GM12878 (cell line): Measurements from ENCODE around the gene MFAP2. TPM values are rescaled to one million over a fixed set of nuclear protein-coding genes. Genes with fewer than 3 reads are reported as not detected.

Source experiments
- ATAC-seq: fragments of 200-7000 bp; cut with Tn5 transposase; 3 replicates; pipeline ENCODE4 v1.9.1; 2020; ENCODE audit warnings: mild to moderate bottlenecking, moderate library complexity
- BruUV-seq: library from RNA; stranded (reverse); fragments of 400-500 nt; replicated peaks from 2 replicates; lab custom pipeline; 2021; lab: Mats Ljungman, UMichigan
- CTCF ChIA-PET: fragments of 300-600 bp; sonication (Branson Sonifier 250); formaldehyde crosslinking; extraction: SDS; loops from one replicate; lab custom pipeline; 2021; ENCODE audit warnings: inconsistent platforms; lab: Yijun Ruan, JAX
- POLR2A ChIA-PET: fragments of 350-600 bp; formaldehyde crosslinking; extraction: SDS; loops from one replicate; lab custom pipeline; 2021; ENCODE audit warnings: inconsistent platforms; lab: Charles Lee
- RAD21 ChIA-PET: fragments of 300-600 bp; sonication (Branson Sonifier 250); formaldehyde crosslinking; loops from one replicate; lab custom pipeline; 2023; ENCODE audit warnings: antibody characterized with exemption; ENCODE audit not compliant: unreplicated experiment; lab: Charles Lee
- SMC1A ChIA-PET: fragments of 300-600 bp; sonication (Branson Sonifier 250); formaldehyde crosslinking; loops from one replicate; lab custom pipeline; 2023; ENCODE audit not compliant: unreplicated experiment, uncharacterized antibody; lab: Charles Lee
- DNase-seq: peaks from one replicate; pipeline ENCODE4 v3.0.0-alpha.2; 2011; ENCODE audit warnings: low read depth, low spot score
- FAIRE-seq: peaks from 3 replicates; lab custom pipeline; 2011; peaks lifted over from hg19 to GRCh38; lab: Jason Lieb, UNC
- H2AFZ ChIP-seq: 2 replicates; pipeline ENCODE4 v1.6.0; 2011; ENCODE audit warnings: low read depth, low read length, control low read depth; ENCODE audit not compliant: control insufficient read depth
- H3K27ac ChIP-seq: 2 replicates; pipeline ENCODE4 v1.5.1; 2011; ENCODE audit warnings: control low read depth; ENCODE audit not compliant: control insufficient read depth, insufficient read depth
- H3K27me3 ChIP-seq, 2 experiments: replicated peaks in 1 of 2; 2 replicates each; pipeline versions ENCODE4 v1.6.0 to v1.6.1; 2011; ENCODE audit warnings: low read length in 1 of 2; ENCODE audit not compliant: control insufficient read depth in 2 of 2, insufficient read depth in 2 of 2
- H3K36me3 ChIP-seq, 2 experiments: 2 replicates each; pipeline ENCODE4 v1.5.1; 2011; ENCODE audit warnings: low read length in 1 of 2; ENCODE audit not compliant: control insufficient read depth in 2 of 2, insufficient read depth in 2 of 2
- H3K4me1 ChIP-seq: 2 replicates; pipeline ENCODE4 v1.6.1; 2011; ENCODE audit warnings: mild to moderate bottlenecking, low read length, moderate library complexity, mixed read lengths; ENCODE audit not compliant: control insufficient read depth, insufficient read depth
- H3K4me2 ChIP-seq: 2 replicates; pipeline ENCODE4 v1.6.0; 2011; ENCODE audit warnings: control low read depth; ENCODE audit not compliant: control insufficient read depth, insufficient read depth
- H3K4me3 ChIP-seq: fragments of 200-600 bp; sonication (generic); 2 replicates; pipeline ENCODE4 v1.5.1; 2016
- H3K79me2 ChIP-seq: 2 replicates; pipeline ENCODE4 v1.6.0; 2011; ENCODE audit warnings: low read length; ENCODE audit not compliant: control insufficient read depth, insufficient read depth
- H3K9ac ChIP-seq: 2 replicates; pipeline ENCODE4 v1.8.0; 2011; ENCODE audit warnings: low read length, control low read depth, mixed read lengths; ENCODE audit not compliant: control insufficient read depth, insufficient read depth
- H3K9me3 ChIP-seq: replicated peaks from 3 replicates; pipeline ENCODE4 v1.5.1; 2011; ENCODE audit warnings: mild to moderate bottlenecking, low read length; ENCODE audit not compliant: control insufficient read depth, insufficient read depth
- H4K20me1 ChIP-seq: 2 replicates; pipeline ENCODE4 v1.6.0; 2011; ENCODE audit not compliant: control insufficient read depth, insufficient read depth
- BCL3 ChIP-seq: IDR thresholded peaks from 2 replicates; pipeline ENCODE4 v1.6.1; 2011; ENCODE audit warnings: borderline replicate concordance, low read depth, mild to moderate bottlenecking, moderate library complexity, low read length; ENCODE audit not compliant: insufficient read depth, poor library complexity, severe bottlenecking
- EED ChIP-seq: sonication (generic); IDR thresholded peaks from 2 replicates; pipeline ENCODE4 v1.6.1; 2016; ENCODE audit warnings: antibody characterized with exemption, low read depth
- GATAD2B ChIP-seq: fragments of 450-650 bp; conservative IDR thresholded peaks from 2 replicates; pipeline ENCODE4 v1.6.1; 2017; ENCODE audit warnings: low read depth, mild to moderate bottlenecking, moderate library complexity
- NKRF ChIP-seq: fragments of 450-650 bp; conservative IDR thresholded peaks from 2 replicates; pipeline ENCODE4 v1.6.1; 2017; ENCODE audit warnings: mild to moderate bottlenecking, moderate library complexity
- PAX5 ChIP-seq: IDR thresholded peaks from 2 replicates; pipeline ENCODE4 v1.6.1; 2011; ENCODE audit warnings: low read depth, low read length, borderline replicate concordance
- RFX5 ChIP-seq: IDR thresholded peaks from 2 replicates; pipeline ENCODE4 v1.6.1; 2011; ENCODE audit warnings: low read depth, low read length, improper control_type of control experiment
- SIN3A ChIP-seq: IDR thresholded peaks from 2 replicates; pipeline ENCODE4 v1.6.1; 2012; ENCODE audit warnings: low read depth, low read length, improper control_type of control experiment
- TARDBP ChIP-seq: IDR thresholded peaks from 2 replicates; pipeline ENCODE4 v1.6.1; 2016; ENCODE audit warnings: borderline replicate concordance
- ZBED1 ChIP-seq: IDR thresholded peaks from 2 replicates; pipeline ENCODE4 v1.6.1; 2016; ENCODE audit warnings: borderline replicate concordance
- ZBTB33 ChIP-seq: fragments of 450-650 bp; IDR thresholded peaks from 2 replicates; pipeline ENCODE4 v1.6.1; 2017; ENCODE audit warnings: mild to moderate bottlenecking
- WGBS: methylation state at CpG from one replicate; pipeline ENCODE4 v1.1.6; 2016; ENCODE audit warnings: low lambda C conversion rate; ENCODE audit not compliant: insufficient replicate concordance, insufficient coverage; ENCODE audit errors: missing lambda C conversion rate; 5-methylcytosine and 5-hydroxymethylcytosine counted together
- in situ Hi-C: fragments of 300-500 bp; cut with MboI; formaldehyde crosslinking; loops from 9 replicates; pipeline ENCODE4 v1.14.3; 2018; ENCODE audit warnings: mixed read lengths
- intact Hi-C: fragments of 100-400 bp; cut with micrococcal nuclease; formaldehyde crosslinking; loops from one replicate; pipeline ENCODE4 v1.14.2; 2022; ENCODE audit not compliant: unreplicated experiment
- polyA plus RNA-seq, 11 experiments: library from polyadenylated mRNA; depleted of rRNA in 4 of 11; unstranded in 6 of 11; stranded (reverse) in 5 of 11; fragments of >200 nt; fragmentation: Nextera tagmentation in 4 of 11; fragmentation: Illumina TruSeq in 1 of 11; extraction: Ambion mirVana in 4 of 11; extraction: Trizol in 1 of 11; gene quantifications; 1 replicate in 1 of 11; 2 replicates in 10 of 11; pipeline versions ENCODE4 v1.2.1 to v1.2.3, GENCODE V29; 2011 to 2016; ENCODE audit warnings: inconsistent platforms in 2 of 11, missing spikeins in 2 of 11, low read depth in 1 of 11
- total RNA-seq, 4 experiments: library from RNA; depleted of rRNA in 3 of 4; stranded (reverse); fragments of >200 nt in 3 of 4; fragmentation: Illumina TruSeq in 1 of 4; extraction: Trizol in 1 of 4; gene quantifications; 2 replicates each; pipeline versions ENCODE4 v1.2.1 to v1.2.3, GENCODE V29; 2013 to 2021

The MFAP2 gene
- total and polyA plus RNA-seq, 10 of the 15 experiments (the other 5 are each of a cell fraction or from before 2014, with no cell fraction given), result 0.16 TPM; not detected in 9

GRCh38 chr1:16998589-16998988 lies 18.2 kb upstream of the MFAP2 start:
- no peaks in the 10 kb centered on the region for H3K4me1 ChIP-seq
- no peak for TF ChIP-seq NKRF
- peak; percentile 17 for TF ChIP-seq BCL3
- TF ChIP-seq, all 136 proteins: peak for 1
- Histone ChIP-seq H3K4me3 (no peak overlapping the region), H3K9me3 (no peaks in the 10 kb centered on the region), H3K36me3 (peaks cover 0 to 3% of the 10 kb centered on the region in 2 experiments; a peak in 1 of 4 replicates), H3K27ac (no peak overlapping the region), H2AFZ (no peak overlapping the region), H3K79me2 (no peaks in the 10 kb centered on the region), H3K9ac (no peak overlapping the region), H4K20me1 (no peaks in the 10 kb centered on the region), H3K4me2 (no peak overlapping the region), H3K27me3 (no peaks in the 10 kb centered on the region)
- ATAC-seq, result no peak
- in situ Hi-C loops (no loop called here), intact Hi-C loops (no loop called here)
- no TSS peak for BruUV-seq
- DNase-seq, result no peak
- 86% methylated on average over 10 of the region's 10 CpGs for WGBS
- POLR2A ChIA-PET, result no interaction called here
- RAD21 ChIA-PET, result interaction anchor here (0.6 kb wide), 1 partner anchor 14 kb away, joined by 3 read pairs; no protein-coding TSS in a partner anchor
- SMC1A ChIA-PET, result no interaction called here
- CTCF ChIA-PET, result no interaction called here
- FAIRE-seq, result no peak

GRCh38 chr1:16996845-16997244 lies 16.4 kb upstream of the MFAP2 start:
- H3K4me3 ChIP-seq, result no peak overlapping the region
- POLR2A ChIA-PET, result no interaction called here
- in situ Hi-C loops (no loop called here), intact Hi-C loops (no loop called here)
- SMC1A ChIA-PET, result no interaction called here
- no peaks in the 10 kb centered on the region for H3K27me3 ChIP-seq
- RAD21 ChIA-PET, result no interaction called here
- 87% methylated on average over 12 of the region's 14 CpGs for WGBS
- no peaks in the 10 kb centered on the region for H3K9me3 ChIP-seq
- no peak overlapping the region for H3K27ac ChIP-seq
- no peak overlapping the region for H3K4me2 ChIP-seq
- no peaks in the 10 kb centered on the region for H3K4me1 ChIP-seq
- peaks cover 0 to 3% of the 10 kb centered on the region in 2 experiments; a peak in 1 of 4 replicates for H3K36me3 ChIP-seq
- no TSS peak for BruUV-seq
- FAIRE-seq (no peak), DNase-seq (no peak), ATAC-seq (no peak)
- H3K79me2 ChIP-seq, result no peaks in the 10 kb centered on the region
- no peak overlapping the region for H3K9ac ChIP-seq
- no peak overlapping the region for H2AFZ ChIP-seq
- H4K20me1 ChIP-seq, result no peaks in the 10 kb centered on the region
- CTCF ChIA-PET, result no interaction called here
- TF ChIP-seq EED, result no peak
- TF ChIP-seq GATAD2B, result no peak
- no peak for TF ChIP-seq ZBTB33
- no peak for TF ChIP-seq SIN3A
- TF ChIP-seq BCL3, result no peak
- no peak for TF ChIP-seq PAX5
- TF ChIP-seq TARDBP, result no peak
- TF ChIP-seq ZBED1, result no peak
- TF ChIP-seq RFX5, result no peak
